Right lobe of liver (tissue), 4 donors: ENCODE data around the gene PPP6R1.

Source experiments
- POLR2A ChIP-seq: fragments of 450-650 bp; IDR thresholded peaks from one replicate; pipeline ENCODE4 v1.6.1; 2017; ENCODE audit warnings: antibody characterized with exemption, mild to moderate bottlenecking
- TF ChIP-seq, protein P1 (sequence below), 4 donors: fragments of 200-600 bp in 3 of 4; fragments of 450-650 bp in 1 of 4; IDR thresholded peaks; one replicate each; pipeline versions ENCODE4 v1.5.1 to v1.8.0; 2016 to 2022; ENCODE audit warnings: antibody characterized with exemption in 4 of 4, mild to moderate bottlenecking in 2 of 4
- donor health status: DM: no; HTN: no; CAD: no.
- donor health status: DM: no; HTN: no; CAD: no.
- donor health status: DM: no; HTN: yes; CAD: no.

DNA sequence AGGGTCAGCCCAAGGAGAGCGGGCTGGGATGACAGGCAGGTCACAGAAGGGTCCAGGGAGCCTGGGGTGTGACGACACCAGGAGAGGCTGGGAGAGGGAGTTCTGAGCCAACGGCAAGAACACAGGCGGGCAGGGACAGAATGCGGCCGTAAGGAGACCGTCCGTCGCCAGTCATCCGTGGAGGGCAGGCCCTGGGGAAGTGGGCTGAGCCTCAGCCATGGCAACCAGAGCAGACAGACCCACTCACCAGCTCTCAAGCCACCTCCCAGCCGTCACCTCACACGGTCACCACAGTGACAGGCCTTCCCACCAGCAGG lies 26.6 kb downstream of the PPP6R1 start:
- TF ChIP-seq, protein P1, sequence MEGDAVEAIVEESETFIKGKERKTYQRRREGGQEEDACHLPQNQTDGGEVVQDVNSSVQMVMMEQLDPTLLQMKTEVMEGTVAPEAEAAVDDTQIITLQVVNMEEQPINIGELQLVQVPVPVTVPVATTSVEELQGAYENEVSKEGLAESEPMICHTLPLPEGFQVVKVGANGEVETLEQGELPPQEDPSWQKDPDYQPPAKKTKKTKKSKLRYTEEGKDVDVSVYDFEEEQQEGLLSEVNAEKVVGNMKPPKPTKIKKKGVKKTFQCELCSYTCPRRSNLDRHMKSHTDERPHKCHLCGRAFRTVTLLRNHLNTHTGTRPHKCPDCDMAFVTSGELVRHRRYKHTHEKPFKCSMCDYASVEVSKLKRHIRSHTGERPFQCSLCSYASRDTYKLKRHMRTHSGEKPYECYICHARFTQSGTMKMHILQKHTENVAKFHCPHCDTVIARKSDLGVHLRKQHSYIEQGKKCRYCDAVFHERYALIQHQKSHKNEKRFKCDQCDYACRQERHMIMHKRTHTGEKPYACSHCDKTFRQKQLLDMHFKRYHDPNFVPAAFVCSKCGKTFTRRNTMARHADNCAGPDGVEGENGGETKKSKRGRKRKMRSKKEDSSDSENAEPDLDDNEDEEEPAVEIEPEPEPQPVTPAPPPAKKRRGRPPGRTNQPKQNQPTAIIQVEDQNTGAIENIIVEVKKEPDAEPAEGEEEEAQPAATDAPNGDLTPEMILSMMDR (IDR thresholded peaks at IDR 0.05), result no peak
- no peak for TF ChIP-seq POLR2A
